GM21360 (cell line): ENCODE results near the gene ZNF442.
"Not testable (repeated sequence)": the region's sequence is repeated elsewhere in the genome, so short reads cannot be mapped to it uniquely, and the experiment has no call there.

ENCODE experiments used
- ATAC-seq: cut with Tn5 transposase; IDR thresholded peaks from one replicate; pipeline ENCODE4 v1.9.1; 2021; ENCODE audit warnings: mild to moderate bottlenecking, moderate library complexity; ENCODE audit not compliant: unreplicated experiment

ZNF442 gene

DNA sequence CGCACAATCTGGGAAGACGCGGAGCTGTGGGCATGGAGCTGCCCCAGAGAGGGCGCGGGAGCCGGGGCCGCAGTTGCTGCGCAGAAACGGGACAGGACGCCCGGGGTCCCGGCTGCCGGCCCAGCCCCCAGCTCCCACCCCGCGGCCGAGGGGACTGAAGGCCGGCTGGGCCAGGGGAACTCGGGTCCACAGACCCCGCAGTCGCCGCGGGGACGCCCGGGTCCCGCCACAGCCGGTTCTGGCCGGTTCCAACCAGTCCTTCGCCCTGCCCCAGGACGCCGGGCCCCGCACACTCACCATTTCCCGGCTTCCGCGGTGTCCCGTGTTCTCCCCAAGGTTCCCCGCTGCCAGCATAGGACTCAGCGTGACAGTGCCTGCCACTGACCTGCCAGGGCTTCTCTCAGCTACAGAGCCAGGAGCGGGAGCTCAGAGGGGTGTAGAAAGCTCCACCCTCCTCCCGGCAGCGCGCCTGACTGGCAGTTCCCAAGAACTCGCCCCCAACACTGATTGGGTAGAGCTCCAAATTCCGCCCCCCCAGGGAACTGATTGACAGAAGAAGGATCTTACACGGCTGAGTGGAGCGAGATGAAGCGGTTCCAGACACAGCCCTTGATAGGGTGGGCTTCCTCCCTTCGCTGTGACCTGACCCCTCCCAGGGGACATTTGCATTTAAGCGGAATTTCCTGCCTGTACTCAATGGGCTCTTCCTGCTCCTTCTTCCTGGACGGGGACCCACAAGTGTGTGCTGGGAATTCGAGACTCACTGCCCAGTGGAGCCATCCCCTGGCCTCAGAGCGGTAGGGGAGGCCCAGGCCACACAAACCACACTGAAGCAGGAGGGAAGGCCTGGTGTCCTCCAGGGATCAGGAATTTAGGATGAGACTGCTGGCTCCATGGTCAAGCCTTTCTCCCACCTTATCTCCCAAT, at the start of gene ZNF442:
ZNF442 (minus strand) TSS at position 448 of the 927 bp plus-strand sequence. CDS start 2,052 bp downstream, outside the sequence.
- no peak for ATAC-seq

GRCh38 chr19:12411893-12412292, 46.4 kb upstream of the ZNF442 start:
- no peak for ATAC-seq

- peak; percentile 83 for ATAC-seq
Measured at GRCh38 chr19:12400633-12401502, 35.4 kb upstream of the ZNF442 start, which contains the start of gene ZNF799. ZNF799 (minus strand) TSS chr19:12401271; CDS start chr19:12401070, 201 bp downstream.

- peak; percentile 21 for ATAC-seq
Measured at GRCh38 chr19:12399901-12400632, 34.6 kb upstream of the ZNF442 start.

DNA sequence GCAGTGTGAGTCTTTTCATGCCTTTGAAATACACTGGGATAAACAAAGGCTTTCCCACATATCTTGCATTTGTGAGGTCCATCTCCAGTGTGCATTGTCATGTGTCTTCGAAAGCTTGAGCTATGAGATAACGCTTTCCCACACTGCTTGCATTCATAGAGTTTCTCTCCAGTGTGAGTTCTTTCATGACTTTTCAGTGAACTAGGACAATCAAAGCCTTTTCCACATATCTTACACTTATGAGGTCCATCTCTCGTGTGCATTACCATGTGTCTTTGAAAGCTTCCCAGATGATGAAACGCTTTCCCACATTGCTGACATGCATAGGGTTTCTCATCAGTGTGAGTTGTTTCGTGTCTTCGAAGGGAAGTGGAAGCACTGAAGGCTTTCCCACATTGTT, 25.7 kb upstream of the ZNF442 start:
- ATAC-seq: not testable (repeated sequence)

DNA sequence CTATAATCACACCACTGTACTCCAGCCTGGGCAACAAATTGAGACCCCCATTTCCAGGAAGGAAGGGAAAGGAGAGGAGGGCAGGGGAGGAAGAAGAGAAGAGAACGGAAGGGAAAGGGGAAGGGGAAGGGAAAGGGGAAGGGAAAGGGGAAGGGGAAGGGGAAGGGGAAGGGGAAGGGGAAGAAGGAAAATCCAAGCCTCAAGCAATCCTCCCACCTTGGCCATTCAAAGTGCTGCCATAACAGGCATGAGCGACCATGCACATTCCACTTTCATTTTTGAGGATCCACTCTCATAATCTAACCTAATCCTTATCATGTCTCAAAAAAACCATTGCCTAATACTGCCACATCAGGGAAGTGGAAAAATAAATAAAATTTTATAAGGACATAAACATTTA, 20.9 kb upstream of the ZNF442 start:
- ATAC-seq: not testable (repeated sequence)

GRCh38 chr19:12380444-12380737, 14.9 kb upstream of the ZNF442 start:
- no peak for ATAC-seq

GRCh38 chr19:12379732-12380443, 14.4 kb upstream of the ZNF442 start:
- no peak for ATAC-seq

DNA sequence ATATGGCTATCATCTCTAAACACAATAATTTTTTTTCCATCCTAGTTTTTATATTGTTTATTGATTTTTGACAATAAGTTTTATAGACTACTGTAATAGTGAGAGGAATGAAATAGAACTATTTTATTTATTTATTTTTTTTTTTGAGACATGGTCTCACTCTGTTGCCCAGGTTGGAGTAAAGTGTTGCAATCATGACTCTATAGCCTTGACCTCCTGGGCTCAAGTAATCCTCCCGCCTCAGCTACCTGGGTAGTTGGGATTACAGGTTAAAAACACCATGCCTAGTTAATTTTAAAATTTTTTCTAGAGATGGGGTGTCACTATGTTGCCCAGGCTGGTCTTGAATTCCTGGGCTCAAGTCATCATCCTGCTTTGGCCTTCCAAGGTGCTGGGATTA, 8.5 kb upstream of the ZNF442 start:
- no peak for ATAC-seq

DNA sequence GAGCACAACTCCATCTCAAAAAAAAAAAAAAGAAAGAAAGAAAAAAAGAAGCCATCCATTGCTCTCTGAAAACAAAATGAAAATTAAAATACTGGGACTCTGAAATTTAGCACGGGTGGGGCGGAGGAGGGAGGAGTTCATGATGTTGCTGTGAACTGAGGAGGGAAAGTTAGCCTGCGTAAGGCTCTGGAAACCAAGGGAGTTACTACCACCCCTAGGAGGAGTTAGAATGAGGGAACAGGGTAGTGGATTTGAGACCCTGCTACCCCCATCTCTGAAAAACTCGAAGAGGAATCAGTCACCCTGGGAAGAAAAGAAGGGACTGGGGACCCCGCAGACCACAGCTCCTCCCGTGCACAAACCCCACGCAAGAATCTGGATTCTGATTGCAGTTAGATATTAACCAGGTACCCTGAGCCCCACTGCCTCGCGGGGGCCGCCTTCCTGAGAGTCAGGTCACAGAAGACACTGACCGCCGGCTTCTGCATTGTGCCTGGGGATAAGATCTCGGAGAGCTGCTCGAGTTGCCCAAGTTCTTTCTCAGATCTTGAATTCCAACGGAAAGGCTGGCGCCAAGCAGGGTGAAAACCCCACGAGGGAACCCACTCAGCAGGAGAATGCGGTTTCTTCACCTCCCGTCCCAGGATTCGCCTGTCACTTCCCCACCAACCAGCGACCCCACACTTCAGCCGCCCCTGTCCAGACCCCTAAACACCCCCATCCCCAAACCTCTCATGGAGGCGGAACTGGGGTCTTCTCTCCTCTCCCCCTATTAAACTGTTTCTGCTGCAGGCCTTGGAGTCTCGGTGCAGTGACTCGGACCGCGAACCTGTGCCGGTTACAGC, 870 bp downstream of the ZNF442 start:
- ATAC-seq: no peak

DNA sequence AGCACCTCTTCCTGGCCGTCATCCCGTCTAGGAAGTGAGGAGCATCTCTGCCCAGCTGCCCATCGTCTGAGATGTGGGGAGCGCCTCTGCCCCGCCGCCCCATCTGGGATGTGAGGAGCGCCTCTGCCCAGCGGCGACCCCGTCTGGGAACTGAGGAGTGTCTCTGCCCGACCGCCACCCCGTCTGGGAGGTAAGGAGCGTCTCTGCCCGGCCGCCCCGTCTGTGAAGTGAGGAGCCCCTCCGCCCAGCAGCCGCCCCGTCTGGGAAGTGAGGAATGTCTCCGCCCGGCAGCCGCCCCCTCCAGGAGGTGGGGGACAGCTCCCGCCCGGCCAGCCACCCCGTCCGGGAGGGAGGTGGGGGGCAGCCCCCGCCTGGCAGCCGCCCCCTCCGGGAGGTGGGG, 3.2 kb downstream of the ZNF442 start:
- not testable (repeated sequence) for ATAC-seq

GRCh38 chr19:12353375-12353774, 12.1 kb downstream of the ZNF442 start:
- ATAC-seq: no peak

GRCh38 chr19:12350890-12351197, 14.6 kb downstream of the ZNF442 start:
- ATAC-seq: no peak

- ATAC-seq: no peak
Measured at GRCh38 chr19:12350185-12350889, 15.1 kb downstream of the ZNF442 start.

GRCh38 chr19:12346896-12347295, 18.6 kb downstream of the ZNF442 start:
- ATAC-seq: no peak

GRCh38 chr19:12345197-12345596, 20.3 kb downstream of the ZNF442 start:
- ATAC-seq: no peak

DNA sequence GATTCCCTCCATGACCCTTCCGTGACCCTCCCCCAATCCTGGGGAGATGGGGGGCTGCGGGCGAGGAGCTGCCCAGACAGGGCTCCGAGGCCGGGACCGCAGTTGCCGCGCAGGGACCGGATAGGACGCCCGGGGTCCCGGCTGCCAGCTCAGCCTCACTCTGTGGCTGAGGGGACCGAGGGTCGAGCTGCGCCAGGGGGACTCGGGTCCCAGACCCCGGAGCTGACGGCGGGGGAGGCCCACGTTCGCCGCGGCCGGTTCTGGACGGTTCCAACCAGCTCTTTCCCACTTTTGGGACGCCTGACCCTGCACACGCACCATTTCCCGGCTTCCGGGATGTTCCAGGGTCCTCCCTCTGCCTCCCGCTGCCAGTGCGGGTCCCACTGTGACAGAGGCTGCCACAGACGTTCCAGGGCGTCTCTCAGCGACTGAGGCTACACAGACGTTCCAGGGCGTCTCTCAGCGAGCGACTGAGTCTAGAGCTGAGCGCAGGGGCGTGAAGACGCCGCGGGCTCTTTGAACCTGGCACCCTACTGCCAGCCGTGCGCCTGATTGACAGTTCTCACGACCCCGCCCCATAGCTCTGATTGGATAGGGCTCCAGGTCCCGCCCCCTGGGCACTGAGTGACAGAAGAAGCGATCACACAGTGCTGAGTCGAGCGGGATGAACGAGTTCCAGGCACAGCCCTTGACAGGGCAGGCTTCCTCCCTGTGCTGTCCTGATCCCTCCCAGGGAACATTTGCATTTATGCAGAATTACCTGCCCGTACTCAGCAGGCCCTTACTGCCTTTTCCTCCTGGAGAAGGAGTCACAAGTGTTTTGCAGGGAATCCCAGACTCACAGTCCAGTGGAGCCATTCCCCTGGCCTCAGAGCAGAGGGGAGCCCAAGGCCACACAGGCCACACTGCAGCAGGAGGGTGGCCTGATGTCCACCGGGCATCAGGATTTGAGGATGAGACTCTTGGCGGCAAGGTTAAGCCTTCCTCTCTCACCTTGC, 32.0 kb downstream of the ZNF442 start, which contains the start of gene ZNF563:
ZNF563 (minus strand) TSS at position 472 of the 998 bp plus-strand sequence; CDS start at position 321, 151 bp downstream.
- peak; percentile 87 for ATAC-seq
